ENCODE measurements around the gene INSYN1. TPM values are rescaled to one million over a fixed set of nuclear protein-coding genes. Genes with fewer than 3 reads are reported as not detected.

INSYN1 gene
- total and polyA plus RNA-seq, 9 of the 15 experiments (the other 6 are each of a cell fraction or from before 2014, with no cell fraction given) = not detected

DNA sequence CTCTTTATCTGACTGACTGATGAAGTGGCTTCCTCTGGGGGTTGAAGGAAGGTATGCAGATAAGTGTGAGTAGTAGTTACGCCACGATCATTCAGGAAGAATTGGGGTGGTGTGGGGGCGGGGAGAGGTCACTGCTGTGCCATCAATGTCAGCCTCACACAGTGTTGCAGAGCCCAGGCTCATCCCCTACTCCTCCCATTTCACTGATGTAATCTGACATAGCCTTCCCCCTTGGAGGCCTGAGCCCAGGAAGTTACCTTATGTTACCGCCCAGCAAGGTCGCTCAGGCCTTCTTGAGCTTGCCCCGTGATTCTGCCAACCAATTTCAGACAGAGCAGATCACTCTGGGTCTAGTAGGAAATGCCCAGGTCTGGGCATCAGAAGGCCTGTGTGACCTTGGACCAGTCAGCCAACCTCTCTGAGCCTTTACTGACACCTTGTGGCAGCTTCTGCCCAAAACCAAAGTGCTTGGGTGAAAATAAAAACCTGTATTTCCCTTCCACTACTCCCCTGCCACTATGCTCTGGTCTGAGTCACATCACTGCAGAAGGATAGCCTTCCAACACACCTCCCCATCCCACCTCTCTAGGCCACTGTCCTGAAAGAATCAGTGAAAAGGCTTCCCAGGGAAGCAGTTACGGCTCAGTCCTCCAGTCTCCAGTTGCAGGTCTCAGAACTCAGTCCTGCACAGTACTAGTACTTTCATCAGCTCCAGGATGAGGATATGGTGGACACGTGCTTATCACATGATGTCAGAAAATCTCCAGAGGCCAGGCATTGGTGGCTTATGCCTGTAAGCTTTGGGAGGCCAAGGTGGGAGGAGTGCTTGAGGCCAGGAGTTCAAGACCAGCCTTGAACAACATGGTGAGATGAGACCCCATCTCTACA is 28.1 kb upstream of the INSYN1 start (continued):
- peak; percentile 49; the same call in 1 of the 2 replicates for TF ChIP-seq ZNF395 (CRISPR knock-in tag; IDR thresholded peaks at IDR 0.05)
- TF ChIP-seq, protein P1, sequence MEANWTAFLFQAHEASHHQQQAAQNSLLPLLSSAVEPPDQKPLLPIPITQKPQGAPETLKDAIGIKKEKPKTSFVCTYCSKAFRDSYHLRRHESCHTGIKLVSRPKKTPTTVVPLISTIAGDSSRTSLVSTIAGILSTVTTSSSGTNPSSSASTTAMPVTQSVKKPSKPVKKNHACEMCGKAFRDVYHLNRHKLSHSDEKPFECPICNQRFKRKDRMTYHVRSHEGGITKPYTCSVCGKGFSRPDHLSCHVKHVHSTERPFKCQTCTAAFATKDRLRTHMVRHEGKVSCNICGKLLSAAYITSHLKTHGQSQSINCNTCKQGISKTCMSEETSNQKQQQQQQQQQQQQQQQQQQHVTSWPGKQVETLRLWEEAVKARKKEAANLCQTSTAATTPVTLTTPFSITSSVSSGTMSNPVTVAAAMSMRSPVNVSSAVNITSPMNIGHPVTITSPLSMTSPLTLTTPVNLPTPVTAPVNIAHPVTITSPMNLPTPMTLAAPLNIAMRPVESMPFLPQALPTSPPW (CRISPR knock-in tag; IDR thresholded peaks at IDR 0.05) = peak; percentile 34; the same call in 1 of the 2 replicates
- TF ChIP-seq CTBP1 (IDR thresholded peaks at IDR 0.05; ENCODE audit: borderline replicate concordance) = peak; percentile 77; the same call in 1 of the 2 replicates
- TF ChIP-seq HDAC1 (IDR thresholded peaks at IDR 0.05) = no peak
- TF ChIP-seq HIVEP1 (CRISPR knock-in tag; IDR thresholded peaks at IDR 0.05) = 0 out of 2 replicates have a peak, but pooled peaks have one; percentile 34
- no peak for TF ChIP-seq ATF1 (CRISPR knock-in tag; IDR thresholded peaks at IDR 0.05)
- peak; percentile 68 for TF ChIP-seq ATF1 (tag; IDR thresholded peaks at IDR 0.05)
- peak; percentile 37 for TF ChIP-seq TFE3 (CRISPR knock-in tag; IDR thresholded peaks at IDR 0.05)
- peak; percentile 50; the same call in 1 of the 2 replicates for TF ChIP-seq ZNF175 (CRISPR knock-in tag; IDR thresholded peaks at IDR 0.05; ENCODE audit: low read depth)
- no peak for TF ChIP-seq TCF7L2 (IDR thresholded peaks at IDR 0.05; ENCODE audit: low read depth, low read length)
- TF ChIP-seq ESRRA (IDR thresholded peaks at IDR 0.05; ENCODE audit: borderline replicate concordance, low read depth) = peak; percentile 93
- TF ChIP-seq PKNOX1 (IDR thresholded peaks at IDR 0.05) = peak; percentile 92
- TF ChIP-seq ELK1 (CRISPR knock-in tag; IDR thresholded peaks at IDR 0.05) = no peak
- TF ChIP-seq MEIS2 (IDR thresholded peaks at IDR 0.05; ENCODE audit: partially characterized antibody) = peak; percentile 86
- peak; percentile 62 for TF ChIP-seq ADNP (tag; IDR thresholded peaks at IDR 0.05)
- peak; percentile 43 to 65 for TF ChIP-seq RAD21 (CRISPR knock-in tag; conservative IDR thresholded peaks at IDR 0.05 in 1 of 2, IDR thresholded peaks at IDR 0.05 in 1 of 2)
- TF ChIP-seq, protein P2, sequence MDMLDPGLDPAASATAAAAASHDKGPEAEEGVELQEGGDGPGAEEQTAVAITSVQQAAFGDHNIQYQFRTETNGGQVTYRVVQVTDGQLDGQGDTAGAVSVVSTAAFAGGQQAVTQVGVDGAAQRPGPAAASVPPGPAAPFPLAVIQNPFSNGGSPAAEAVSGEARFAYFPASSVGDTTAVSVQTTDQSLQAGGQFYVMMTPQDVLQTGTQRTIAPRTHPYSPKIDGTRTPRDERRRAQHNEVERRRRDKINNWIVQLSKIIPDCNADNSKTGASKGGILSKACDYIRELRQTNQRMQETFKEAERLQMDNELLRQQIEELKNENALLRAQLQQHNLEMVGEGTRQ (CRISPR knock-in tag; IDR thresholded peaks at IDR 0.05) = peak; percentile 61
- peak; percentile 60 for TF ChIP-seq EGR1 (conservative IDR thresholded peaks at IDR 0.05)
- peak in 1 of 2 experiments; percentile 12; a peak in 1 of 4 replicates for TF ChIP-seq TBL1XR1 (IDR thresholded peaks at IDR 0.05; ENCODE audit: low read length in 2 of 2)

All from K562 (cell line).